Omental fat pad (tissue), 4 donors: ENCODE measurements around the gene ISCU. TPM values are rescaled to one million over a fixed set of nuclear protein-coding genes. Genes with fewer than 3 reads are reported as not detected.

Experiments used
- ATAC-seq: fragments of 150-250 bp; one replicate; pipeline ENCODE4 v1.9.1; 2016; ENCODE audit warnings: mild to moderate bottlenecking, moderate library complexity; ENCODE audit not compliant: low FRiP score
- DNase-seq: peaks from one replicate; pipeline ENCODE4 v3.0.0-alpha.2; 2019; ENCODE audit warnings: low spot score
- CTCF ChIP-seq, 3 donors: fragments of 450-650 bp; IDR thresholded peaks; one replicate each; pipeline ENCODE4 v1.5.1; 2016 to 2017; ENCODE audit warnings: antibody characterized with exemption in 3 of 3, mild to moderate bottlenecking in 3 of 3, moderate library complexity in 2 of 3
- total RNA-seq, 4 donors: library from RNA; depleted of rRNA; stranded (reverse); fragments of >200 nt; gene quantifications; one replicate each; pipeline ENCODE4 v1.1.0, GENCODE V29; 2016

Gene ISCU
- total RNA-seq, 4 donors from 2014 or later, result 148 to 260 (median 187) TPM

- no peak for TF ChIP-seq CTCF (IDR thresholded peaks at IDR 0.05)
- DNase-seq, result no peak
- no peak for ATAC-seq
These were observed 32.0 kb downstream of the ISCU start for GRCh38 chr12:108594323-108594903.

GRCh38 chr12:108594960-108595710, 32.7 kb downstream of the ISCU start:
- no peak for TF ChIP-seq CTCF (IDR thresholded peaks at IDR 0.05)
- ATAC-seq, result no peak
- DNase-seq, result no peak

GRCh38 chr12:108595711-108596647, 33.6 kb downstream of the ISCU start:
- no peak for TF ChIP-seq CTCF (IDR thresholded peaks at IDR 0.05)
- DNase-seq, result no peak
- ATAC-seq, result no peak

- no peak for ATAC-seq
- TF ChIP-seq CTCF (IDR thresholded peaks at IDR 0.05), result no peak
- no peak for DNase-seq
These were observed 34.6 kb downstream of the ISCU start for GRCh38 chr12:108596854-108597558.

- DNase-seq (no peak), ATAC-seq (no peak)
- TF ChIP-seq CTCF (IDR thresholded peaks at IDR 0.05), result no peak
These were observed 35.4 kb downstream of the ISCU start, which contains the start of gene TMEM119 for GRCh38 chr12:108597559-108598471. Gene TMEM119 (minus strand): TSS chr12:108598084. CDS start chr12:108592383, 5,701 bp downstream.
